Left ventricle myocardium inferior (tissue), 1 donor: ENCODE measurements around the gene TMEM117. TPM values are rescaled to one million over a fixed set of nuclear protein-coding genes. Genes with fewer than 3 reads are reported as not detected.

ENCODE experiments used
- DNase-seq: peaks from one replicate; pipeline ENCODE4 v3.0.0-alpha.2; 2020
- H3K27ac ChIP-seq: fragments of 200-600 bp; replicated peaks from 2 replicates; pipeline ENCODE4 v1.8.0; 2021
- H3K27me3 ChIP-seq: fragments of 200-600 bp; 2 replicates; pipeline ENCODE4 v1.8.0; 2021; ENCODE audit warnings: low read depth
- H3K36me3 ChIP-seq: fragments of 200-600 bp; 2 replicates; pipeline ENCODE4 v1.8.0; 2021
- H3K4me1 ChIP-seq: fragments of 200-600 bp; 2 replicates; pipeline ENCODE4 v1.8.0; 2021
- H3K4me3 ChIP-seq: fragments of 200-600 bp; 2 replicates; pipeline ENCODE4 v1.8.0; 2021; ENCODE audit warnings: mild to moderate bottlenecking, moderate library complexity
- H3K9me3 ChIP-seq: fragments of 200-600 bp; replicated peaks from 2 replicates; pipeline ENCODE4 v1.8.0; 2021
- CTCF ChIP-seq: fragments of 200-600 bp; IDR thresholded peaks from 2 replicates; pipeline ENCODE4 v1.8.0; 2021; ENCODE audit warnings: antibody characterized with exemption, mild to moderate bottlenecking, borderline replicate concordance
- intact Hi-C: fragments of 100-400 bp; cut with micrococcal nuclease; formaldehyde crosslinking; loops from one replicate; pipeline ENCODE4 v1.11.0; 2022
- total RNA-seq: library from RNA; stranded (reverse); fragmentation: NEBNext Ultra II Directional; extraction: Animal tissue kit (Norgen Biotek cat#: 25700); gene quantifications from one replicate; pipeline ENCODE4 v1.2.1, GENCODE V29; 2021
- donor health status: DM: no; HTN: yes; CAD: no; lungs with severe emphysema.

Gene TMEM117
- total RNA-seq, 1 donor from 2014 or later: 6.7 TPM

- peaks cover 11% of the 10 kb centered on the region for H3K27me3 ChIP-seq
- no peaks in the 10 kb centered on the region for H3K4me1 ChIP-seq
- H3K27ac ChIP-seq: no peak overlapping the region
- no peak overlapping the region for H3K4me3 ChIP-seq
- intact Hi-C loops: no loop called here
- H3K9me3 ChIP-seq: no peaks in the 10 kb centered on the region
- no peaks in the 10 kb centered on the region for H3K36me3 ChIP-seq
- no peak for DNase-seq
- no peak for TF ChIP-seq CTCF
These were observed 595.9 kb downstream of the TMEM117 start for GRCh38 chr12:44431647-44432343.

GRCh38 chr12:44433659-44434058 lies 597.8 kb downstream of the TMEM117 start:
- intact Hi-C loops: no loop called here
- H3K27me3 ChIP-seq: no peaks in the 10 kb centered on the region
- DNase-seq: no peak
- TF ChIP-seq CTCF: no peak
- H3K27ac ChIP-seq: no peak overlapping the region
- no peak overlapping the region for H3K4me3 ChIP-seq
- no peaks in the 10 kb centered on the region for H3K9me3 ChIP-seq
- no peaks in the 10 kb centered on the region for H3K36me3 ChIP-seq
- H3K4me1 ChIP-seq: no peaks in the 10 kb centered on the region

- no peak for TF ChIP-seq CTCF
- intact Hi-C loops: no loop called here
- H3K27me3 ChIP-seq: no peaks in the 10 kb centered on the region
- H3K4me3 ChIP-seq: no peak overlapping the region
- no peaks in the 10 kb centered on the region for H3K36me3 ChIP-seq
- DNase-seq: no peak
- no peaks in the 10 kb centered on the region for H3K4me1 ChIP-seq
- H3K9me3 ChIP-seq: no peaks in the 10 kb centered on the region
- no peak overlapping the region for H3K27ac ChIP-seq
These were observed 600.9 kb downstream of the TMEM117 start for GRCh38 chr12:44436756-44437155.

Other genes with a start within 250 kb of the TMEM117 start
- 4.3 TPM for gene PUS7L, start 77.3 kb upstream of the TMEM117 start, total RNA-seq
- 4.4 TPM for gene IRAK4, start 77.1 kb upstream of the TMEM117 start, total RNA-seq
- gene TWF1, start 29.8 kb upstream of the TMEM117 start, total RNA-seq: 14.3 TPM